Fibroblast of lung (primary cell): ENCODE results near the gene MYBBP1A. TPM values are rescaled to one million over a fixed set of nuclear protein-coding genes. Genes with fewer than 3 reads are reported as not detected.

Source experiments
- DNase-seq, 2 donors: peaks; one replicate each; pipeline versions ENCODE4 v3.0.0 to v3.0.0-alpha.2; 2010; ENCODE audit warnings: low read depth in 2 of 2
- H2AFZ ChIP-seq: 2 replicates; pipeline ENCODE4 v1.5.1; 2012; ENCODE audit warnings: low read length, control low read depth, inconsistent platforms
- H3K27ac ChIP-seq: 2 replicates; pipeline ENCODE4 v1.5.1; 2011; ENCODE audit warnings: low read length, control low read depth; ENCODE audit not compliant: insufficient read depth
- H3K27me3 ChIP-seq: 2 replicates; pipeline ENCODE4 v1.5.1; 2011; ENCODE audit warnings: mild to moderate bottlenecking, low read length; ENCODE audit not compliant: control insufficient read depth, insufficient read depth
- H3K36me3 ChIP-seq: 2 replicates; pipeline ENCODE4 v1.5.1; 2011; ENCODE audit warnings: low read length; ENCODE audit not compliant: control insufficient read depth, insufficient read depth
- H3K4me1 ChIP-seq: 2 replicates; pipeline ENCODE4 v1.5.1; 2011; ENCODE audit warnings: low read length; ENCODE audit not compliant: control insufficient read depth, insufficient read depth; ENCODE audit errors: extremely low read depth
- H3K4me2 ChIP-seq: 2 replicates; pipeline ENCODE4 v1.5.1; 2011; ENCODE audit warnings: low read length, control low read depth; ENCODE audit not compliant: insufficient read depth; ENCODE audit errors: extremely low read depth
- H3K4me3 ChIP-seq, 4 experiments: fragments of 200-600 bp in 1 of 4; sonication (generic) in 1 of 4; replicated peaks in 1 of 4; 2 replicates each; pipeline ENCODE4 v1.5.1; 2011 to 2016; ENCODE audit warnings: low read length in 4 of 4, low read depth in 3 of 4, mild to moderate bottlenecking in 3 of 4, control low read depth in 2 of 4, inconsistent platforms in 1 of 4, mixed read lengths in 1 of 4; ENCODE audit not compliant: insufficient read depth in 1 of 4; ENCODE audit errors: control extremely low read depth in 1 of 4
- H3K79me2 ChIP-seq: 2 replicates; pipeline ENCODE4 v1.5.1; 2012; ENCODE audit warnings: mild to moderate bottlenecking, low read length, inconsistent platforms; ENCODE audit not compliant: control insufficient read depth, insufficient read depth
- H3K9ac ChIP-seq: 2 replicates; pipeline ENCODE4 v1.5.1; 2011; ENCODE audit warnings: mild to moderate bottlenecking, low read length, control low read depth; ENCODE audit not compliant: insufficient read depth
- H3K9me3 ChIP-seq: 2 replicates; pipeline ENCODE4 v1.5.1; 2012; ENCODE audit warnings: low read depth, low read length; ENCODE audit not compliant: control insufficient read depth, insufficient read depth
- H4K20me1 ChIP-seq: 2 replicates; pipeline ENCODE4 v1.5.1; 2011; ENCODE audit warnings: low read length; ENCODE audit not compliant: control insufficient read depth, insufficient read depth; ENCODE audit errors: extremely low read depth
- EZH2 ChIP-seq: IDR thresholded peaks from 2 replicates; pipeline ENCODE4 v1.5.1; 2012; ENCODE audit warnings: low read length, control low read depth, mild to moderate bottlenecking; ENCODE audit errors: missing control alignments
- polyA plus RNA-seq, 2 donors: library from polyadenylated mRNA; depleted of rRNA in 1 of 2; stranded (reverse) in 1 of 2; unstranded in 1 of 2; fragments of >200 nt; gene quantifications; 2 replicates each; pipeline ENCODE4 v1.2.1, GENCODE V29; 2011 to 2012; ENCODE audit warnings: missing spikeins in 1 of 2
- total RNA-seq: library from RNA; depleted of rRNA; stranded (reverse); fragments of >200 nt; gene quantifications from 2 replicates; pipeline ENCODE4 v1.2.1, GENCODE V29; 2014
- TF ChIP-seq, protein P1 (sequence below), 2 donors: IDR thresholded peaks in 1 of 2; conservative IDR thresholded peaks in 1 of 2; 1 replicate in 1 of 2; 2 replicates in 1 of 2; pipeline ENCODE4 v1.5.1; 2011 to 2012; ENCODE audit warnings: low read length in 2 of 2, control low read depth in 1 of 2, inconsistent platforms in 1 of 2, low read depth in 1 of 2, mild to moderate bottlenecking in 1 of 2

Gene MYBBP1A
- total and polyA plus RNA-seq, 2 donors (not counting 1 experiment from before 2014, with no cell fraction given) = 14.1 to 28.6 TPM

DNA sequence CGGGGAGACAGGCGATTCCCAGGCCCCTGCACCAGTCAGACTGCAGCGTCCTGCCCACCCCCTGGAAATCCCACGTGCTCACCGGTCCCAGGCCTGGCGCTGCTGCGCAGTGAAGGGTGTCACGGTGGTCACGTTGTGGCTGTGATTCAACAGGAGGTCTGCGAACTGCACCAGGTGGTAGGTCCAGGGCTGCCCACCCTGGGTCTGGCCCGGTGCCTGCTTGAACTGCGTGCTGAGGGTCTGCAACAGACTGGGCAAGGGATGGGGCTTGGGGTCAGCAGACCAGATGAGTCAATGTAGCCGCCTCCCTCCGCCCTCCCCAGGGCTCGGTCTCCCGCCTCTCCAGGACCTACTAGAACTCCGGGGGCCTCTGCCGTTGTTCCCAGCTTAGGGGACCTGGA lies 7.1 kb downstream of the MYBBP1A start:
- no peak overlapping the region for H3K4me2 ChIP-seq
- H3K36me3 ChIP-seq = peaks cover 22% of the 10 kb centered on the region
- H4K20me1 ChIP-seq = no peaks in the 10 kb centered on the region
- H3K4me1 ChIP-seq = no peaks in the 10 kb centered on the region
- peaks cover under 1% of the 10 kb centered on the region for H3K79me2 ChIP-seq
- TF ChIP-seq, protein P1, sequence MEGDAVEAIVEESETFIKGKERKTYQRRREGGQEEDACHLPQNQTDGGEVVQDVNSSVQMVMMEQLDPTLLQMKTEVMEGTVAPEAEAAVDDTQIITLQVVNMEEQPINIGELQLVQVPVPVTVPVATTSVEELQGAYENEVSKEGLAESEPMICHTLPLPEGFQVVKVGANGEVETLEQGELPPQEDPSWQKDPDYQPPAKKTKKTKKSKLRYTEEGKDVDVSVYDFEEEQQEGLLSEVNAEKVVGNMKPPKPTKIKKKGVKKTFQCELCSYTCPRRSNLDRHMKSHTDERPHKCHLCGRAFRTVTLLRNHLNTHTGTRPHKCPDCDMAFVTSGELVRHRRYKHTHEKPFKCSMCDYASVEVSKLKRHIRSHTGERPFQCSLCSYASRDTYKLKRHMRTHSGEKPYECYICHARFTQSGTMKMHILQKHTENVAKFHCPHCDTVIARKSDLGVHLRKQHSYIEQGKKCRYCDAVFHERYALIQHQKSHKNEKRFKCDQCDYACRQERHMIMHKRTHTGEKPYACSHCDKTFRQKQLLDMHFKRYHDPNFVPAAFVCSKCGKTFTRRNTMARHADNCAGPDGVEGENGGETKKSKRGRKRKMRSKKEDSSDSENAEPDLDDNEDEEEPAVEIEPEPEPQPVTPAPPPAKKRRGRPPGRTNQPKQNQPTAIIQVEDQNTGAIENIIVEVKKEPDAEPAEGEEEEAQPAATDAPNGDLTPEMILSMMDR (conservative IDR thresholded peaks at IDR 0.05 in 1 of 2, IDR thresholded peaks at IDR 0.05 in 1 of 2; ENCODE audit: low read depth in 1 of 2, low read length in 2 of 2) = no peak
- no peak for TF ChIP-seq EZH2
- no peak for DNase-seq
- H3K9me3 ChIP-seq = no peaks in the 10 kb centered on the region
- H3K9ac ChIP-seq = no peak overlapping the region
- no peak overlapping the region for H2AFZ ChIP-seq
- H3K27ac ChIP-seq = no peak overlapping the region
- H3K27me3 ChIP-seq = no peaks in the 10 kb centered on the region
- H3K4me3 ChIP-seq = no peak overlapping the region

DNA sequence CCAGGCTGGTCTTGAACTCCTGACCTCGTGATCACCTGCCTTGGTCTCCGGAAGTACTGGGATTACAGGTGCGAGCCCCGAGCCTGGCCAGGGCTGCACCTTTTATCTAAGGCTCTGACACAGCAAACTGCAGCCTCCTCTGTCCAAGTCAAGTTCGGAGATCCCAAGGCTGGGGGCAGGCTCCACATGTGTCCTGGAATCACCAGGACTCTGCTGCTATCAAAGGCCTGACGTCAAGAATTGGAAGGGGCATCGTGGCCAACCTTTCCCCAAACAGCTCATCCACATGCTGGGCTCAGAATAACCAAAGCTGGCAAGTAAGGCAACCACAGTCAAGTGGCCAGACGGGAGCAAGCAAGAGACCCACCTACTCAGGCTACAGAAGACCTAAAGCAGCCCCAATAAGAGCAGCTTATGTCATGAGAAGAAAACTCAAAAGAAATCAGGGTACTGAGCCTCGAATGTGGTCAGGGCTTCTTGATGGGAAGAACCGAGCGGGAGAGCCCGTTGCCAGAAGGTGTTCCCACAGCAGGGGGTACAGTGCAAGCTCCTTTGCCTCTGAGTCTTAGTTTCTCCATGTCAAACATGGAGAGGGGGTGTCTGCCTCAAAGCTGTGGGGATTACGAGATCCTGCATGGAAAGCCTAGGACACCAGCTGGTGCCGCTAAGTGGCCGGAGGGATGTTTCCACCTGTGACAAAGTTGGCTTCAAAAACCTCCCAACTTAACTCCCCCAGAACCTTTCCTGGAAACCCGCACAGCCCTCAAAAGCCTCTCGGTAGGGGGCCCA lies 7.9 kb downstream of the MYBBP1A start:
- Histone ChIP-seq H3K4me3 (no peak overlapping the region), H4K20me1 (no peaks in the 10 kb centered on the region), H3K9ac (no peak overlapping the region), H3K36me3 (peaks cover 25% of the 10 kb centered on the region), H3K4me2 (no peak overlapping the region), H3K9me3 (no peaks in the 10 kb centered on the region), H3K79me2 (no peaks in the 10 kb centered on the region), H2AFZ (no peak overlapping the region), H3K4me1 (no peaks in the 10 kb centered on the region), H3K27ac (no peak overlapping the region), H3K27me3 (no peaks in the 10 kb centered on the region)
- no peak for DNase-seq
- no peak for TF ChIP-seq EZH2
- TF ChIP-seq, protein P1 (conservative IDR thresholded peaks at IDR 0.05 in 1 of 2, IDR thresholded peaks at IDR 0.05 in 1 of 2; ENCODE audit: low read depth in 1 of 2, low read length in 2 of 2) = no peak

DNA sequence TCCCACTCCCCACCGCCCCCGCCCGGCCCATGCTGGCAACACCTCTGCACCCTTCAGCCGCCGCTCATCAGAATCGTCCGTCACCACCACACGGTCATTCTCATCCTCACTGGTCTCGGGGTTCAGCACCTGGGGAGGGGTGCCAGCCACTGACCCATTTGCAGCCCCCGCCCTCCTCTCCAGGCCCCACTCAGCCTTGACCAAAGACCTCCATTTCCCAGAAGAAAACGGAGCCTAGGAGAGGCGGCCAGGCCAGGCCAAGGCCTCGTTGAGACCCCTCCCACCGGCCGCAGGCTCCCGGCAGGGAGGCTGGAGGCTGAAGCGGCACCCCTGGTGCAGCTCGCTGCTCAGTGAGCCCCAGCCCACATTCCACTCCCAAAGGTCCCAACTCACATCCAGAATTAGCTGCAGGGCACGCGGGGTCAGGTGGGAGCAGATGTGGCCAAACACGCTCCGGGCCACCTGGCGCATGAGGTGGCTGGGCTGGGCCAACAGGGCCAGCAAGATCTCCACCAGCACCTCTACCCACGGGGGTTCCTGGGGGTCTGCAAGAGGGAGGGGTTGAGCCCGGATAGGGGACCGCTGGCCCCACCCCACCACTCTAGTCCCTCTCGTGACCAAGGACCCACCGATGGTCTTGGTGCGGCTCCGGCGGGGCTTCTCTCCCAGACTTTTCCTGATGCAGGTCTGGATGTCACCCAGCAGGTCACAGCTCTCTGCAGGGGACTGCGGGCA lies 9.8 kb downstream of the MYBBP1A start:
- Histone ChIP-seq H3K4me2 (no peak overlapping the region), H3K27me3 (no peaks in the 10 kb centered on the region), H4K20me1 (no peaks in the 10 kb centered on the region), H2AFZ (no peak overlapping the region), H3K27ac (no peak overlapping the region), H3K4me1 (no peaks in the 10 kb centered on the region), H3K4me3 (no peak overlapping the region), H3K9ac (no peak overlapping the region), H3K79me2 (no peaks in the 10 kb centered on the region), H3K9me3 (no peaks in the 10 kb centered on the region), H3K36me3 (peaks cover 28% of the 10 kb centered on the region)
- TF ChIP-seq, protein P1 (conservative IDR thresholded peaks at IDR 0.05 in 1 of 2, IDR thresholded peaks at IDR 0.05 in 1 of 2; ENCODE audit: low read depth in 1 of 2, low read length in 2 of 2) = no peak
- TF ChIP-seq EZH2 = no peak
- DNase-seq = no peak
